ENCODE data around the gene SMPDL3A. TPM values are rescaled to one million over a fixed set of nuclear protein-coding genes. Genes with fewer than 3 reads are reported as not detected.

SMPDL3A gene
- total and polyA plus RNA-seq, 2 donors (not counting 1 experiment from before 2014, with no cell fraction given): 19.8 to 30.5 TPM

- Histone ChIP-seq H2AFZ (ENCODE audit: low read length) (no peak overlapping the region), H3K27me3 (ENCODE audit: control insufficient read depth, insufficient read depth, low read length) (peaks cover 1% of the 10 kb centered on the region), H3K27ac (ENCODE audit: insufficient read depth, low read length) (no peak overlapping the region), H3K4me1 (ENCODE audit: control insufficient read depth, extremely low read depth, insufficient read depth, low read length) (no peaks in the 10 kb centered on the region), H3K79me2 (ENCODE audit: control insufficient read depth, insufficient read depth, low read length) (no peaks in the 10 kb centered on the region), H3K9me3 (ENCODE audit: control insufficient read depth, insufficient read depth, low read depth, low read length) (no peaks in the 10 kb centered on the region), H3K4me3 (replicated peaks in 1 of 4; ENCODE audit: control extremely low read depth in 1 of 4, insufficient read depth in 1 of 4, low read depth in 3 of 4, low read length in 4 of 4) (no peak overlapping the region), H3K36me3 (ENCODE audit: control insufficient read depth, insufficient read depth, low read length) (no peaks in the 10 kb centered on the region), H3K4me2 (ENCODE audit: extremely low read depth, insufficient read depth, low read length) (no peak overlapping the region), H3K9ac (ENCODE audit: insufficient read depth, low read length) (no peak overlapping the region), H4K20me1 (ENCODE audit: control insufficient read depth, extremely low read depth, insufficient read depth, low read length) (no peaks in the 10 kb centered on the region)
- peak; percentile 18 to 47 for DNase-seq (ENCODE audit: low read depth in 2 of 2)
- TF ChIP-seq CTCF (conservative IDR thresholded peaks at IDR 0.05 in 1 of 2, IDR thresholded peaks at IDR 0.05 in 1 of 2; ENCODE audit: low read depth in 1 of 2, low read length in 2 of 2) (peak; percentile 46 to 60), EZH2 (IDR thresholded peaks at IDR 0.05; ENCODE audit: low read length, missing control alignments) (no peak)
Measured at GRCh38 chr6:122838060-122838780, 49.2 kb downstream of the SMPDL3A start.

- H2AFZ ChIP-seq (ENCODE audit: low read length): no peak overlapping the region
- TF ChIP-seq EZH2 (IDR thresholded peaks at IDR 0.05; ENCODE audit: low read length, missing control alignments): no peak
- peak; percentile 66 to 68 for TF ChIP-seq CTCF (conservative IDR thresholded peaks at IDR 0.05 in 1 of 2, IDR thresholded peaks at IDR 0.05 in 1 of 2; ENCODE audit: low read depth in 1 of 2, low read length in 2 of 2)
- no peak overlapping the region for H3K27ac ChIP-seq (ENCODE audit: insufficient read depth, low read length)
- H3K36me3 ChIP-seq (ENCODE audit: control insufficient read depth, insufficient read depth, low read length): no peaks in the 10 kb centered on the region
- no peak overlapping the region for H3K9ac ChIP-seq (ENCODE audit: insufficient read depth, low read length)
- H3K4me3 ChIP-seq (replicated peaks in 1 of 4; ENCODE audit: control extremely low read depth in 1 of 4, insufficient read depth in 1 of 4, low read depth in 3 of 4, low read length in 4 of 4): no peak overlapping the region
- no peaks in the 10 kb centered on the region for H3K4me1 ChIP-seq (ENCODE audit: control insufficient read depth, extremely low read depth, insufficient read depth, low read length)
- no peak overlapping the region for H3K4me2 ChIP-seq (ENCODE audit: extremely low read depth, insufficient read depth, low read length)
- H3K27me3 ChIP-seq (ENCODE audit: control insufficient read depth, insufficient read depth, low read length): no peaks in the 10 kb centered on the region
- no peaks in the 10 kb centered on the region for H3K9me3 ChIP-seq (ENCODE audit: control insufficient read depth, insufficient read depth, low read depth, low read length)
- DNase-seq (ENCODE audit: low read depth in 2 of 2): peak; percentile 31 to 65
- H4K20me1 ChIP-seq (ENCODE audit: control insufficient read depth, extremely low read depth, insufficient read depth, low read length): no peaks in the 10 kb centered on the region
- no peaks in the 10 kb centered on the region for H3K79me2 ChIP-seq (ENCODE audit: control insufficient read depth, insufficient read depth, low read length)
Measured at GRCh38 chr6:122839472-122839871, 50.4 kb downstream of the SMPDL3A start.

- no peak overlapping the region for H3K4me2 ChIP-seq (ENCODE audit: extremely low read depth, insufficient read depth, low read length)
- no peak overlapping the region for H3K9ac ChIP-seq (ENCODE audit: insufficient read depth, low read length)
- H3K4me1 ChIP-seq (ENCODE audit: control insufficient read depth, extremely low read depth, insufficient read depth, low read length): no peaks in the 10 kb centered on the region
- no peaks in the 10 kb centered on the region for H4K20me1 ChIP-seq (ENCODE audit: control insufficient read depth, extremely low read depth, insufficient read depth, low read length)
- TF ChIP-seq EZH2 (IDR thresholded peaks at IDR 0.05; ENCODE audit: low read length, missing control alignments) (no peak), CTCF (conservative IDR thresholded peaks at IDR 0.05 in 1 of 2, IDR thresholded peaks at IDR 0.05 in 1 of 2; ENCODE audit: low read depth in 1 of 2, low read length in 2 of 2) (no peak)
- H3K4me3 ChIP-seq (replicated peaks in 1 of 4; ENCODE audit: control extremely low read depth in 1 of 4, insufficient read depth in 1 of 4, low read depth in 3 of 4, low read length in 4 of 4): no peak overlapping the region
- no peaks in the 10 kb centered on the region for H3K27me3 ChIP-seq (ENCODE audit: control insufficient read depth, insufficient read depth, low read length)
- no peaks in the 10 kb centered on the region for H3K79me2 ChIP-seq (ENCODE audit: control insufficient read depth, insufficient read depth, low read length)
- H3K27ac ChIP-seq (ENCODE audit: insufficient read depth, low read length): no peak overlapping the region
- H3K9me3 ChIP-seq (ENCODE audit: control insufficient read depth, insufficient read depth, low read depth, low read length): no peaks in the 10 kb centered on the region
- no peaks in the 10 kb centered on the region for H3K36me3 ChIP-seq (ENCODE audit: control insufficient read depth, insufficient read depth, low read length)
- no peak overlapping the region for H2AFZ ChIP-seq (ENCODE audit: low read length)
- DNase-seq (ENCODE audit: low read depth in 2 of 2): no peak
Measured at GRCh38 chr6:122839906-122840305, 50.8 kb downstream of the SMPDL3A start.
